GM23338 (cell line): ENCODE measurements around the gene CST9. TPM values are rescaled to one million over a fixed set of nuclear protein-coding genes. Genes with fewer than 3 reads are reported as not detected.

Source experiments
- ATAC-seq: fragments of 200-7000 bp; cut with Tn5 transposase; 3 replicates; pipeline ENCODE4 v1.9.1; 2020
- DNase-seq: peaks from one replicate; pipeline ENCODE4 v3.0.0-alpha.2; 2015; ENCODE audit warnings: low spot score
- H2AFZ ChIP-seq: fragments of 200-600 bp; sonication (generic); 2 replicates; pipeline ENCODE4 v1.8.0; 2016; ENCODE audit warnings: antibody characterized with exemption, mild to moderate bottlenecking, moderate library complexity
- H3F3A ChIP-seq: fragments of 200-600 bp; sonication (generic); replicated peaks from 2 replicates; pipeline ENCODE4 v1.8.0; 2017; ENCODE audit warnings: antibody characterized with exemption, mixed run types, low read depth
- H3K27ac ChIP-seq: fragments of 200-600 bp; sonication (generic); 2 replicates; pipeline ENCODE4 v1.6.1; 2016; ENCODE audit warnings: low read depth
- H3K27me3 ChIP-seq: fragments of 200-600 bp; sonication (generic); 2 replicates; pipeline ENCODE4 v1.8.0; 2016; ENCODE audit warnings: mild to moderate bottlenecking, mixed run types, moderate library complexity; ENCODE audit not compliant: insufficient read depth
- H3K36me3 ChIP-seq: fragments of 200-600 bp; sonication (generic); 2 replicates; pipeline ENCODE4 v1.8.0; 2016; ENCODE audit warnings: mild to moderate bottlenecking; ENCODE audit not compliant: insufficient read depth
- H3K4me1 ChIP-seq: fragments of 200-600 bp; sonication (generic); 2 replicates; pipeline ENCODE4 v1.8.0; 2016; ENCODE audit warnings: mild to moderate bottlenecking, moderate library complexity; ENCODE audit not compliant: insufficient read depth
- H3K4me2 ChIP-seq: fragments of 200-600 bp; sonication (generic); 2 replicates; pipeline ENCODE4 v1.7.1; 2017; ENCODE audit warnings: mixed run types
- H3K4me3 ChIP-seq: fragments of 200-600 bp; sonication (generic); 2 replicates; pipeline ENCODE4 v1.6.1; 2016; ENCODE audit warnings: mixed run types
- H3K79me2 ChIP-seq: fragments of 200-600 bp; sonication (generic); replicated peaks from 2 replicates; pipeline ENCODE4 v1.8.0; 2017; ENCODE audit warnings: mild to moderate bottlenecking; ENCODE audit not compliant: insufficient read depth
- H3K9me2 ChIP-seq: fragments of 200-600 bp; sonication (generic); 2 replicates; pipeline ENCODE4 v1.8.0; 2017; ENCODE audit not compliant: insufficient read depth
- H4K20me1 ChIP-seq: fragments of 200-600 bp; sonication (generic); replicated peaks from 2 replicates; pipeline ENCODE4 v1.8.0; 2017; ENCODE audit warnings: mild to moderate bottlenecking; ENCODE audit not compliant: insufficient read depth
- H3K27ac Mint-ChIP-seq: 2 replicates; pipeline ENCODE4 v1.8.0; 2020; ENCODE audit warnings: inconsistent platforms, mild to moderate bottlenecking, moderate library complexity, mixed read lengths
- H3K27me3 Mint-ChIP-seq: 3 replicates; pipeline ENCODE4 v1.8.0; 2022; ENCODE audit warnings: low read depth, mild to moderate bottlenecking, moderate library complexity, mixed read lengths, inconsistent platforms; ENCODE audit not compliant: insufficient read depth, poor library complexity
- H3K36me3 Mint-ChIP-seq: 3 replicates; pipeline ENCODE4 v1.8.0; 2021; ENCODE audit warnings: low read depth, mild to moderate bottlenecking, inconsistent platforms, moderate library complexity, mixed read lengths
- H3K4me1 Mint-ChIP-seq: 3 replicates; pipeline ENCODE4 v1.8.0; 2020; ENCODE audit warnings: mild to moderate bottlenecking, inconsistent platforms, mixed read lengths
- H3K4me3 Mint-ChIP-seq: 3 replicates; pipeline ENCODE4 v1.8.0; 2021; ENCODE audit warnings: moderate library complexity, mild to moderate bottlenecking, inconsistent platforms, mixed read lengths
- H3K9me3 Mint-ChIP-seq: 3 replicates; pipeline ENCODE4 v1.8.0; 2020; ENCODE audit warnings: moderate library complexity, mild to moderate bottlenecking, inconsistent platforms, mixed read lengths
- CREB1 ChIP-seq: fragments of 250-450 bp; sonication (Bioruptor Pico); IDR thresholded peaks from 2 replicates; pipeline ENCODE4 v1.5.0; 2020; ENCODE audit warnings: low read depth, mild to moderate bottlenecking, moderate library complexity
- ETS1 ChIP-seq: IDR thresholded peaks from 2 replicates; pipeline ENCODE4 v1.6.1; 2016; ENCODE audit warnings: antibody characterized with exemption
- EZH2 ChIP-seq: fragments of 200-600 bp; sonication (generic); IDR thresholded peaks from one replicate; pipeline ENCODE4 v1.8.0; 2017; ENCODE audit warnings: antibody characterized with exemption, mild to moderate bottlenecking, low read depth; ENCODE audit not compliant: unreplicated experiment
- EZH2phosphoT487 ChIP-seq: fragments of 200-600 bp; sonication (generic); IDR thresholded peaks from one replicate; pipeline ENCODE4 v1.8.1; 2018; ENCODE audit warnings: antibody characterized with exemption; ENCODE audit not compliant: unreplicated experiment
- JUNB ChIP-seq: IDR thresholded peaks from one replicate; pipeline ENCODE4 v1.6.1; 2016; ENCODE audit warnings: antibody characterized with exemption; ENCODE audit not compliant: unreplicated experiment
- NANOG ChIP-seq: IDR thresholded peaks from 2 replicates; pipeline ENCODE4 v1.6.1; 2016; ENCODE audit warnings: antibody characterized with exemption, borderline replicate concordance
- POLR2AphosphoS5 ChIP-seq: IDR thresholded peaks from 2 replicates; pipeline ENCODE4 v1.6.1; 2016; ENCODE audit warnings: antibody characterized with exemption, low read depth
- REST ChIP-seq: IDR thresholded peaks from one replicate; pipeline ENCODE4 v1.6.1; 2018; ENCODE audit warnings: antibody characterized with exemption; ENCODE audit not compliant: unreplicated experiment
- STAT1 ChIP-seq: IDR thresholded peaks from one replicate; pipeline ENCODE4 v1.6.1; 2016; ENCODE audit warnings: antibody characterized with exemption; ENCODE audit not compliant: unreplicated experiment
- ZNF114 ChIP-seq: fragments of 250-450 bp; sonication (Bioruptor Pico); IDR thresholded peaks from 2 replicates; pipeline ENCODE4 v1.5.0; 2020; ENCODE audit warnings: mild to moderate bottlenecking, moderate library complexity
- ZNF331 ChIP-seq: fragments of 250-450 bp; sonication (Bioruptor Pico); IDR thresholded peaks from 2 replicates; pipeline ENCODE4 v1.5.0; 2020; ENCODE audit warnings: low read depth, mild to moderate bottlenecking, moderate library complexity
- polyA plus RNA-seq: library from polyadenylated mRNA; unstranded; fragments of >200 nt; fragmentation: Nextera tagmentation; extraction: Ambion mirVana; gene quantifications from 2 replicates; pipeline ENCODE4 v1.2.1, GENCODE V29; 2016
- total RNA-seq: library from RNA; depleted of rRNA; stranded (reverse); fragments of >200 nt; shearing (Covaris generic); gene quantifications from 2 replicates; pipeline ENCODE4 v1.2.3, GENCODE V29; 2014
- TF ChIP-seq, protein P1 (sequence below): fragments of 250-450 bp; sonication (Bioruptor Pico); IDR thresholded peaks from 2 replicates; pipeline ENCODE4 v1.5.0; 2020; ENCODE audit warnings: mild to moderate bottlenecking, moderate library complexity
- TF ChIP-seq, protein P2 (sequence below), 2 experiments: fragments of 200-600 bp in 1 of 2; sonication (generic) in 1 of 2; conservative IDR thresholded peaks; 2 replicates each; pipeline versions ENCODE4 v1.5.1 to v1.6.1; 2016 to 2017; ENCODE audit warnings: antibody characterized with exemption in 2 of 2, low read depth in 2 of 2, mild to moderate bottlenecking in 2 of 2, moderate library complexity in 1 of 2

CST9 gene
- total and polyA plus RNA-seq, 2 experiments from 2014 or later, result not detected

- Mint-ChIP-seq H3K27ac (no peak overlapping the region), H3K27me3 (peaks cover 8% of the 10 kb centered on the region)
- no peak for DNase-seq
Observed at GRCh38 chr20:23631226-23631822, 25.6 kb upstream of the CST9 start.

More at GRCh38 chr20:23631226-23631822, 25.6 kb upstream of the CST9 start:
- H3K79me2 ChIP-seq, result no peaks in the 10 kb centered on the region
- Mint-ChIP-seq H3K4me3 (no peak overlapping the region), H3K9me3 (no peaks in the 10 kb centered on the region; the same call in 2 of the 3 replicates), H3K36me3 (no peaks in the 10 kb centered on the region; the same call in 2 of the 3 replicates), H3K4me1 (peaks cover 8% of the 10 kb centered on the region; the same call in 2 of the 3 replicates)
- H3F3A ChIP-seq, result no peaks in the 10 kb centered on the region
- H3K4me2 ChIP-seq, result no peak overlapping the region
- peaks cover 5% of the 10 kb centered on the region; the same call in 1 of the 2 replicates for H3K27me3 ChIP-seq
- H3K27ac ChIP-seq, result no peak overlapping the region
- no peak for ATAC-seq
- no peaks in the 10 kb centered on the region for H4K20me1 ChIP-seq
- H3K9me2 ChIP-seq, result peaks cover 6% of the 10 kb centered on the region; the same call in 1 of the 2 replicates
- no peaks in the 10 kb centered on the region for H3K36me3 ChIP-seq
- TF ChIP-seq JUNB, result no peak
- no peak for TF ChIP-seq STAT1
- no peak for TF ChIP-seq ETS1
- TF ChIP-seq, protein P1, sequence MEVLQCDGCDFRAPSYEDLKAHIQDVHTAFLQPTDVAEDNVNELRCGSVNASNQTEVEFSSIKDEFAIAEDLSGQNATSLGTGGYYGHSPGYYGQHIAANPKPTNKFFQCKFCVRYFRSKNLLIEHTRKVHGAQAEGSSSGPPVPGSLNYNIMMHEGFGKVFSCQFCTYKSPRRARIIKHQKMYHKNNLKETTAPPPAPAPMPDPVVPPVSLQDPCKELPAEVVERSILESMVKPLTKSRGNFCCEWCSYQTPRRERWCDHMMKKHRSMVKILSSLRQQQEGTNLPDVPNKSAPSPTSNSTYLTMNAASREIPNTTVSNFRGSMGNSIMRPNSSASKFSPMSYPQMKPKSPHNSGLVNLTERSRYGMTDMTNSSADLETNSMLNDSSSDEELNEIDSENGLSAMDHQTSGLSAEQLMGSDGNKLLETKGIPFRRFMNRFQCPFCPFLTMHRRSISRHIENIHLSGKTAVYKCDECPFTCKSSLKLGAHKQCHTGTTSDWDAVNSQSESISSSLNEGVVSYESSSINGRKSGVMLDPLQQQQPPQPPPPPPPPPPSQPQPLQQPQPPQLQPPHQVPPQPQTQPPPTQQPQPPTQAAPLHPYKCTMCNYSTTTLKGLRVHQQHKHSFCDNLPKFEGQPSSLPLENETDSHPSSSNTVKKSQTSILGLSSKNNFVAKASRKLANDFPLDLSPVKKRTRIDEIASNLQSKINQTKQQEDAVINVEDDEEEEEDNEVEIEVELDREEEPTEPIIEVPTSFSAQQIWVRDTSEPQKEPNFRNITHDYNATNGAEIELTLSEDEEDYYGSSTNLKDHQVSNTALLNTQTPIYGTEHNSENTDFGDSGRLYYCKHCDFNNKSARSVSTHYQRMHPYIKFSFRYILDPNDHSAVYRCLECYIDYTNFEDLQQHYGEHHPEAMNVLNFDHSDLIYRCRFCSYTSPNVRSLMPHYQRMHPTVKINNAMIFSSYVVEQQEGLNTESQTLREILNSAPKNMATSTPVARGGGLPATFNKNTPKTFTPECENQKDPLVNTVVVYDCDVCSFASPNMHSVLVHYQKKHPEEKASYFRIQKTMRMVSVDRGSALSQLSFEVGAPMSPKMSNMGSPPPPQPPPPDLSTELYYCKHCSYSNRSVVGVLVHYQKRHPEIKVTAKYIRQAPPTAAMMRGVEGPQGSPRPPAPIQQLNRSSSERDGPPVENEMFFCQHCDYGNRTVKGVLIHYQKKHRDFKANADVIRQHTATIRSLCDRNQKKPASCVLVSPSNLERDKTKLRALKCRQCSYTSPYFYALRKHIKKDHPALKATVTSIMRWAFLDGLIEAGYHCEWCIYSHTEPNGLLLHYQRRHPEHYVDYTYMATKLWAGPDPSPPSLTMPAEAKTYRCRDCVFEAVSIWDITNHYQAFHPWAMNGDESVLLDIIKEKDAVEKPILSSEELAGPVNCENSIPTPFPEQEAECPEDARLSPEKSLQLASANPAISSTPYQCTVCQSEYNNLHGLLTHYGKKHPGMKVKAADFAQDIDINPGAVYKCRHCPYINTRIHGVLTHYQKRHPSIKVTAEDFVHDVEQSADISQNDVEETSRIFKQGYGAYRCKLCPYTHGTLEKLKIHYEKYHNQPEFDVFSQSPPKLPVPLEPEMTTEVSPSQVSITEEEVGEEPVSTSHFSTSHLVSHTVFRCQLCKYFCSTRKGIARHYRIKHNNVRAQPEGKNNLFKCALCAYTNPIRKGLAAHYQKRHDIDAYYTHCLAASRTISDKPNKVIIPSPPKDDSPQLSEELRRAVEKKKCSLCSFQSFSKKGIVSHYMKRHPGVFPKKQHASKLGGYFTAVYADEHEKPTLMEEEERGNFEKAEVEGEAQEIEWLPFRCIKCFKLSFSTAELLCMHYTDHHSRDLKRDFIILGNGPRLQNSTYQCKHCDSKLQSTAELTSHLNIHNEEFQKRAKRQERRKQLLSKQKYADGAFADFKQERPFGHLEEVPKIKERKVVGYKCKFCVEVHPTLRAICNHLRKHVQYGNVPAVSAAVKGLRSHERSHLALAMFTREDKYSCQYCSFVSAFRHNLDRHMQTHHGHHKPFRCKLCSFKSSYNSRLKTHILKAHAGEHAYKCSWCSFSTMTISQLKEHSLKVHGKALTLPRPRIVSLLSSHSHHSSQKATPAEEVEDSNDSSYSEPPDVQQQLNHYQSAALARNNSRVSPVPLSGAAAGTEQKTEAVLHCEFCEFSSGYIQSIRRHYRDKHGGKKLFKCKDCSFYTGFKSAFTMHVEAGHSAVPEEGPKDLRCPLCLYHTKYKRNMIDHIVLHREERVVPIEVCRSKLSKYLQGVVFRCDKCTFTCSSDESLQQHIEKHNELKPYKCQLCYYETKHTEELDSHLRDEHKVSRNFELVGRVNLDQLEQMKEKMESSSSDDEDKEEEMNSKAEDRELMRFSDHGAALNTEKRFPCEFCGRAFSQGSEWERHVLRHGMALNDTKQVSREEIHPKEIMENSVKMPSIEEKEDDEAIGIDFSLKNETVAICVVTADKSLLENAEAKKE (CRISPR knock-in tag), result no peak
- TF ChIP-seq ZNF114 (CRISPR knock-in tag), result no peak
- no peak for TF ChIP-seq CREB1 (CRISPR knock-in tag)
- no peak for TF ChIP-seq REST
- TF ChIP-seq ZNF331 (CRISPR knock-in tag), result no peak
- TF ChIP-seq NANOG, result no peak
- TF ChIP-seq POLR2AphosphoS5, result no peak
- TF ChIP-seq, protein P2, sequence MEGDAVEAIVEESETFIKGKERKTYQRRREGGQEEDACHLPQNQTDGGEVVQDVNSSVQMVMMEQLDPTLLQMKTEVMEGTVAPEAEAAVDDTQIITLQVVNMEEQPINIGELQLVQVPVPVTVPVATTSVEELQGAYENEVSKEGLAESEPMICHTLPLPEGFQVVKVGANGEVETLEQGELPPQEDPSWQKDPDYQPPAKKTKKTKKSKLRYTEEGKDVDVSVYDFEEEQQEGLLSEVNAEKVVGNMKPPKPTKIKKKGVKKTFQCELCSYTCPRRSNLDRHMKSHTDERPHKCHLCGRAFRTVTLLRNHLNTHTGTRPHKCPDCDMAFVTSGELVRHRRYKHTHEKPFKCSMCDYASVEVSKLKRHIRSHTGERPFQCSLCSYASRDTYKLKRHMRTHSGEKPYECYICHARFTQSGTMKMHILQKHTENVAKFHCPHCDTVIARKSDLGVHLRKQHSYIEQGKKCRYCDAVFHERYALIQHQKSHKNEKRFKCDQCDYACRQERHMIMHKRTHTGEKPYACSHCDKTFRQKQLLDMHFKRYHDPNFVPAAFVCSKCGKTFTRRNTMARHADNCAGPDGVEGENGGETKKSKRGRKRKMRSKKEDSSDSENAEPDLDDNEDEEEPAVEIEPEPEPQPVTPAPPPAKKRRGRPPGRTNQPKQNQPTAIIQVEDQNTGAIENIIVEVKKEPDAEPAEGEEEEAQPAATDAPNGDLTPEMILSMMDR (conservative IDR thresholded peaks at IDR 0.05; ENCODE audit: low read depth in 2 of 2), result no peak
- TF ChIP-seq EZH2phosphoT487, result no peak
- TF ChIP-seq EZH2, result no peak
- no peak overlapping the region for H2AFZ ChIP-seq
- H3K4me1 ChIP-seq, result peaks cover 11% of the 10 kb centered on the region; the same call in 1 of the 2 replicates
- no peak overlapping the region for H3K4me3 ChIP-seq
